Adrenal gland (tissue), 5 donors: ENCODE results near the gene PPP1R14B.

Experiments used
- CTCF ChIP-seq, 6 experiments: fragments of 450-650 bp in 4 of 6; fragments of 200-600 bp in 2 of 6; sonication (generic) in 1 of 6; IDR thresholded peaks; 1 replicate in 5 of 6; 2 replicates in 1 of 6; pipeline versions ENCODE4 v1.5.1 to v1.8.0; 2016 to 2021; ENCODE audit warnings: antibody characterized with exemption in 6 of 6, mild to moderate bottlenecking in 2 of 6, moderate library complexity in 1 of 6
- POLR2A ChIP-seq, 2 donors: fragments of 450-650 bp; IDR thresholded peaks; one replicate each; pipeline ENCODE4 v1.6.1; 2017; ENCODE audit warnings: antibody characterized with exemption in 2 of 2, mild to moderate bottlenecking in 2 of 2, moderate library complexity in 1 of 2
- donor health status: DM: no; HTN: no; CAD: no.

- TF ChIP-seq CTCF (IDR thresholded peaks at IDR 0.05) (no peak), POLR2A (IDR thresholded peaks at IDR 0.05) (no peak)
These were observed 17.2 kb upstream of the PPP1R14B start for GRCh38 chr11:64263947-64264317.
